AG08395 (cell line): ENCODE results near the gene MCHR1.
"Not testable (repeated sequence)": the region's sequence is repeated elsewhere in the genome, so short reads cannot be mapped to it uniquely, and the experiment has no call there.

Experiments used
- DNase-seq: peaks from one replicate; pipeline ENCODE4 v3.0.0; 2012; ENCODE audit warnings: mixed read lengths, low spot score

Gene MCHR1

DNA sequence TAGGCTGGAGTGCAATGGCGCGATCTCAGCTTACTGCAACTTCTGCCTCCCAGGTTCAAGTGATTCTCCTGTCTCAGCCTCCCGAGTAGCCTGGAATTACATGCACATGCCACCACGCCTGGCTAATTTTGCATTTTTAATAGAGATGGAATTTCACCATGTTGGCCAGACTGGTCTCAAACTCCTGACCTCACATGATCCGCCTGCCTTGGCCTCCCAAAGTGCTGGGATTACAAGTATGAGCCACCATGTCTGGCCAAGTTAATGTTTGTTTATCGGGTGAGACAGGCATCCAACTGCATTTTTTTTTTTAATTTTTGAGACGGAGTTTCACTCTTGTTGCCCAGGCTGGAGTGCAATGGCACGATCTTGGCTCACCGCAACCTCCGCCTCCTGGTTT, 22.6 kb upstream of the MCHR1 start:
- not testable (repeated sequence) for DNase-seq

DNA sequence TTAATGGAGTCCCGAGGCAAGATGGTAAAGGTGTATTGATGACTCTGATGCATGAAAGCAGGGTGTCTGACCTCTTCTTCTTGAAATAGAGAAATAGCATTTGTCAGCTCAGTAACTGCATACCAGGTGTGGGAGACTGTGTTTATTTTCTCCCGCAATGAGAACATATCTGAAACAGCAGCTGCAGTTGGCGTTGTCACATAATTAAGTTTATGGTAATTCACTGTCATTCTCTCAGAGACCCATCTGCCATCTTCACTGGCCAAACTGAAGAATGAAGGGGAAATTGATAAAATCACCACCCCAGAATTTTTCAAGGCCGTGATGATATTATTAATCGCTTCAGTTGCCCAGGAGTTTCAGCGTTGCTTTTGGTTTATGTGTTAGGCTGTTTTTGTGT, 20.1 kb upstream of the MCHR1 start:
- no peak for DNase-seq

DNA sequence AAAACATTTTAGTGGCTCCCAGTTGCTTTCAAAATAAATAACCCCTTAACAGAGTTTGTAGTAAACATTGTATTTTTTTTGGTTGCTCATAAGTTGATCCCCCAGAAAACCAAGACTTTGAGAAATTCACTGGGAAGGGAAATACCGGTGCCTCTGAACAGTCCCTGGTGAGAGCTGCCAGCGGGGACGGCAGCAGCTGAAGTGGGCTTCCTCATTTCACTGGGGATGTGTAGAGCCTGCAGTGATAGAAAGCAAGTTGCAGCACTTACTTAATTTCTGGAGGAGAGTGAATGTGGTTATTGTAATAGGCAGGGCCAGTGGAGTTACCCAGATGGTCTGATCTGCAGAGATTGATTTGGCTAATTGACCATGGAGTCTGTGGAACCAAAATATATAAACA, 18.6 kb upstream of the MCHR1 start:
- DNase-seq: no peak

DNA sequence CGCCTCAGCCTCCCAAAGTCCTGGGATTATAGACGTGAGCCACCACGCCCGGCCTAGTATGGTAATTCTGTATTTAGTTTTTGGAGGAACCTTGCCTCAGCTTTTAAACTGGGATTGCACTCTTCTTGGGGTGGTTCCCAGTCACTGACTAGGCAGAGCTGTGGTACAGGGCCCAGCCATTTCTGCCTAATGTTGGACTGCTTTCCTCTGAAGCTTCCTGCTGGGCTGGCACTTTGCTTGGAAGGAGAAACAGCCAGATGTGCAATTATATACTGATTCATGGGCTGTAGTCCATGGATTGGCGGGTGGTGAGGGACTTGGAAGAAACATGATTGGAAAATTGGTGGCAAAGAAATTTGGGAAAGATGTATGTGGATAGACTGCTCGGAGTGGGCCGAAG, 17.6 kb upstream of the MCHR1 start:
- no peak for DNase-seq

DNA sequence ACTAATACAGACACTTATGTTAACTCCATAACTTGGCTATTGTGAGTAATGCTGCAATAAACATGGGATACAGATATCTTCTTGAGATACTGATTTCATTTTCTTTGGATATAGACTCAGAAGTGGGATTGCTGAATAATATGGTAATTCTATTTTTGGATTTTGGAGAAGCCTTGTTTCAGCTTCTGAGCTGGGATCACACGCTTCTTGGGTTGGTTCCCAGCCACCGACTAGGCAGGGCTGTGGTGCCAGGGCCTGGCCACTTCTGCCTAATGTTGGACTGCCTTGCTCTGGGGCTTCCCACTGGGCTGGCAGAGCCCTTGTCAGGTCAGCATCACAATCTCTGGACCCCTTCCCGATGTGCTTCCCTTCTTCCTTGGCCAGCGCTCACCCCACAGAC, 14.0 kb upstream of the MCHR1 start:
- DNase-seq: peak; percentile 62

DNA sequence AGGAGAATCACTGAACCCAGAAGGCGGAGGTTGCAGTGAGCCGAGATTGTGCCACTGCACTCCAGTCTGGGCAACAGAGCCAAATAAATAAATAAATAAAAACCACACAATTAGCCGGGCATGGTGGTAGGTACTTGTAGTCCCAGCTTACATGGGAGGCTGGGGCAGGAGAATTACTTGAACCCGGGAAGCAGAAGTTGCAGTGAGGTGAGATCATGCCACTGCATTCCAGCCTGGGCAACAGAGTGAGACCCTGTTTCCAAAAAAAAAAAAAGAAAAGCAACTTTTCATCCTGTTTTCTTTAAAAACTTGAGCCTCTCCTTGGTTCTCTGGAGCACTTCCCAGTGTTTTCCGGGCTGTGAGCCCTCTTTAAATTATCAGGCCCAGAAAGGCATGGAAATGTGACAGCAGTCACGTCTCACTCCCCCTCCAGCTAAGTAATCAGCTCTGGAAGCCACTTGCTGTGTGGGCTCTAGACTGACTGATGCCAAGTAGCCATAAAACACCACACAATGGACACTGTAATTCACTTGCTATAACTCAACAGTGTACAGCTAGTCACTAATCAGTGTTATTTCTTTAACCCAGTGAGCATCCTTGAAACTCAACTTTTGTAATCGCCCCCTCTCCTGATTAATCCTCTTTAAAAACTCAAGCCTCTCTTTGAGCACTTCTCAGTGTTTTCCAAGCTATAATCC, 13.0 kb upstream of the MCHR1 start:
- DNase-seq: peak; percentile 35

DNA sequence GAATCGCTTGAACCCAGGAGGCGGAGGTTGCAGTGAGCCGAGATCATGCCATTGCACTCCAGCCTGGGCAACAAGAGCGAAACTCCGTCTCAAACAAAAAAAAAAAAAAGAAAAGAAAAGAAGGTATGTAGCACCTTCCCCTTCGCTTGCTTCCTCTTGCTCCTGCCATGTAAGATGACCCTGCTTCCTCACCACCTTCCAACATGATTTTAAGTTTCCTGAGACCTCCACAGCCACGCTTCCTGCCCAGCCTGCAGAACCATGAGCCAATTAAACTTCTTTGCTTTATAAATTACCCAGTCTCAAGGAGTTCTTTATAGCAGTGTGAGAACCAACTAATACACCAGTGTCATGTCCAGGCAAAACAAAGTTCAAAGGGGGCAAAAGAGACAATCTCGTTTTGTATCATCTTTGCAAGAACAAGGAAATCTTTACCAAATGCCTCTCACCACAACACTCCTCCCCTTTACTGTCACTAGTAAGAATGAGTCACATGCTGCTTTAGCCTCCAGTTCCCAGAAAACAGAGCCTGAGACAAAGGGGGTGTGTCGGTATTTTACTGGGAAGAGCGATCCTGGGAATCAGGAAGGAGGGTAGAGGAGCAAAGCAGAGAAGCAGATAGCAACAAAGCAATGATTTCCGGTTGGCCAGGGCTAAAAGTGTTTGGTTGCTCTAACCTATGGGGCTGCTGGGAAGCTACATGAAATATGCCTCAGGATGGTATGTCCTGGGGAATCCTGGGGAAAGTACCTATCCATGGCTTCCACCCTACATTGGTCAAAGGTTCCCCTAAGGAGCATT, 10.5 kb upstream of the MCHR1 start:
- DNase-seq: peak; percentile 80

DNA sequence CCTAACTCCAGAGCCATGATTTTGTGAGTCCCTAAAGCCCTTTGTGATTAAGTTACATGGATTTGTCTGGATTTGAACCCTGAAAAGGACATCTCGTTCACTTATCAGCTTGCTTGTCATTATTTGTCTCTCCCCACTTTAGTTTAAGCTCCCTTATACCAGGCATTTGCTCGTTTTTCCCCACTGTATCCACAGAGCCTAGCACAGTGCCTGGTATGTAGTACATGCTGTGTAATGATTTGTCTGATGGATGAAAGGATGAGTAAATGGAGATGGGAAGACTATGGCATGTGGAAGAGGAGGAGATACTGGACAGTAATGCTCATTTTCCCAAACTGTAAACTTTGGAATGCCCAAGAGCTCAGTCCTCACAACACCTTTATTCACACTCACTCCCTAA, 9.2 kb upstream of the MCHR1 start:
- DNase-seq: no peak

DNA sequence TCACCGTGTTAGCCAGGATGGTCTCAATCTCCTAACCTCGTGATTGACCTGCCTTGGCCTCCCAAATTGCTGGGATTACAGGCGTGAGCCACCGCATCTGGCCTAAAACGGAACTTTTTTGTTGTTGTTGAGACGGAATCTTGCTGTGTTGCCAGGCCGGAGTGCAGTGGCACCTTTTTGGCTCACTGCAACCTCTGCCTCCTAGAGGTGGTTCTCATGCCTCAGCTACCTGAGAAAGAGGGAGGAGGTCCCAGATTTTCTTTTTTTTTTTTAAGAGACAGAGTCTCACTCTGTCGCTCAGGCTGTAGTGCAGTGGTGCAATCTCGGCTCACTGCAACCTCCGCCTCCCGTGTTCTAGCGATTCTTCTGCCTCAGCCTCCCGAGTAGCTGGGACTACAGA, 7.9 kb upstream of the MCHR1 start:
- no peak for DNase-seq

DNA sequence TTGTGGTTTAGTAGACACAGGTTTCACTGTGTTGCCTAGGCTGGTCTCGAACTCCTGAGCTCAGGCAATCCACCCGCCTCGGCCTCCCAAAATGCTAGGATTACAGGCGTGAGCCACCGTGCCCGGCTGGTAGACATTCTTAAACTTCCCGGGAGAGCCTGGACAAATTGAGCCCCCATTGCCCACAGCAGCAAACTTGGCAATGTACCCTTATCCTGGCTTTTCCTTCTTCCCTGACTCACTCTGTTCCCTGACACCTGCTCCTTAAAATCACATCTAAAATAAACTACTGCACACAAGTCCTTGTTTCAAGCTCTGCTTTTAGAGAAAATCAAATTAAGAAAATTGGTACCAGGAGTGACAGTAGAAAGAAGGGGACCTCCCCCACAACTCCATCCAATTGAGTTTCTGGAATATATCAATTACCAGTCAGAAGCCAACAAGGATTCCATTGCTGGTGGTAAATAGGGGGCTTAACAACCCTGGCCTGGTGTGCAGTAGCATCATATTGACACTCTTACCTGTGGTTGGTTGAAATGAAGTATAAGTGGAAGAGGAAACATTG, 7.4 kb upstream of the MCHR1 start:
- DNase-seq: no peak

DNA sequence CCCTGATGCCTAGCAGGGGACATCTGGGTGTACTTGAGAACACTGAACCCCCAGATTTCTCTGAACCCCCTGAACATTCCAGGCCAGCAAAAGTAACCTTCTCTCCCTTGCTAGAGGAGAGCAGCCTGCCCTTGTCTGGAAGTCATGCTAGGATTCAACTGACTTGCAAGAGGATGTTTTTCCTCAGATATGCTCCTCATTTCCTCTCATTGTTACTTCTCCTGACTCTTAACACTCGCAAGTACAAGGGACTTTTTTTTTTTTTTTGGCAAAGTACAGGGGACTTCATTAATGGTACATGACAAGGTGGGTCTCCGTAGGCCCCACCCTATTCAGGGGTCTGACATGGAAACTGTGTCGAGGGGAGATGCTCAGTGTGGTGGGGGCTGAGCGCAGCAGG, 6.3 kb upstream of the MCHR1 start:
- DNase-seq: no peak

DNA sequence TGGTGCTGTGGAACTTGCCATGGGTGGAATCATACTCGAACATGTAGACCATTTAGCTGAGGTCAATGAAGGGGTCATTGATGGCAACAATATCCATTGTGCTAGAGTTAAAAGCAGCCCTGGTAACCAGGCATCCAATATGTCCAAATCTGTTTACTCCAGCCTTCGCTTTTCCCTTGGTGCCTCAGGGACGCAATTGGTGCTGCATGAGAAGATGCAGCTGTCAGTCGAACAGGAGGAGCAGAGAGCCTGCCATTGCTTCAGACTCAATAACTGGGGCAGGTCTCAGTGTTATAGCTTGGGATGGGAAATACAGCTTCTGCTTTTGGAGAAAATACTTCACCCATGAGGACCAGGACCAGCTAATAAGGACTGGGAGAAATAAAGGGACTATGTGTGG, 5.0 kb upstream of the MCHR1 start:
- DNase-seq: no peak

DNA sequence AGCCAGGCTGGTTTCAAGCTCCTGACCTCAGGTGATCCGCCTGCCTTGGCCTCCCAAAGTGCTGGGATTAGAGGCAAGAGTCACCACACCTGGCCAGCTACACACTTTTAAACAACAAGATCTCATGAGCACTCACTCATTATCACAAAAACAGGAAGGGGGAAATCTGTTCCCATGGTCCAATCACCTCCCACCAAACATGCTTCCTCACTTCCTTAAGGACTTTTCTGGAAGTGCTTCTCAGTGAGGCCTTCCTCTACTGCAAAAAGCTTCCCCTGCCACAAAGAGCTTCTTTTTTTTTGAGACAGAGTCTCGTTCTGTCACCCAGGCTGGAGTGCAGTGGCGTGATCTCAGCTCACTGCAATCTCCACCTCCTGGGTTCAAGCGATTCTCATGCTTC, 3.1 kb upstream of the MCHR1 start:
- not testable (repeated sequence) for DNase-seq

DNA sequence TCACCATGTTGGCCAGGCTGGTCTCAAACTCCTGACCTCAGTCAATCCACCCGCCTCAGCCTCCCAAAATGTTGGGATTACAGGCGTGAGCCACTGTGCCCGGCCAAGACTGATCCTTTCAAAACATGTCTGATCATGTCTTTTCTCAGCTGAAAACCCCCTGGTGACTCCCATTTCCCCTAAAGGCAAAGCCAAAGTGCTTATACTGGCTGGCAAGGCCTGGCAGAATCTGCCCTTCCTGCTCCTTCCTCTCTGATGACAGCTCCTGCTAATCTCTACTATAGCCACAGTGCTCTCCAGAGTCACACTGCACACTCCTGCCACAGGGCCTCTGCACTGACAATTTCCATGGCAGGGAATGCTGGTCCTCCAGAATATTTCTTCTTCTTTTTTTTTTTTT, 2.6 kb upstream of the MCHR1 start:
- DNase-seq: no peak

DNA sequence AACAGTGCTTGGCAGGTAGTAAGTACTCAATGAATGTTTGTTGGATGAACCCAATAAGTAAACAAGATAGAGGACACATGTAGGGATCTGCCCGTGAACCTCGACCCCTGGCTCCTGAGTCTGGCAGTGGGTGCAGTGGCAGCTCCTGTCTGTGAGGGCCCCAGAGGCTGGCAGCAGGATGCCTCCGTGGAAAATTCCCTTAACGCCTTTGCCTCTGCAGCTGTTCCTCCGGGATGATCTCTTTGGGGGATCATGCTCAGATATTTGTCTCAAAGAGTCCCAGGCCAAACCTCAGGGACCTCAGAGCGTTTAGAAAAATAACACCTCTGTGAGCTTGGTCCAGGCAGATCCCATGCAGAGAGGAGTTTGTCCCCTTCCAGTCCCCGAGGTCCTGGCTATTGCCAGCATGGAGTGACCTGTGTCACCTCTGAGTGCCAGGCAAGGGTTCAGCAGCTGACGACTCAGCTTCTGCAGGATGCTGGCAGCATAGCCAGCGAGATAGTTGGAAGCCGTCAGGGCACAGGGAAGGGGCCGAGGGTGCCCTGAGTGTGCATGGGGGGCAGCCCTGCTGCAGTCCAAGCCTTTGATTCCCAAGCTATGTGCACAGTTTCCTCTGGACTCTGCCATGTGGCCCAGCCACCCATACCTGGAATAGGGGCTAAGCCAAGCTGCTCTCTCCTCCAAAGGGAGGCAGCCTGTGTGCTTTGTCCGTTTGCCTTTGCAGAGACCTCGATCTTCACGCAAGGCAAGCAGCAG, 613 bp upstream of the MCHR1 start:
- no peak for DNase-seq

DNA sequence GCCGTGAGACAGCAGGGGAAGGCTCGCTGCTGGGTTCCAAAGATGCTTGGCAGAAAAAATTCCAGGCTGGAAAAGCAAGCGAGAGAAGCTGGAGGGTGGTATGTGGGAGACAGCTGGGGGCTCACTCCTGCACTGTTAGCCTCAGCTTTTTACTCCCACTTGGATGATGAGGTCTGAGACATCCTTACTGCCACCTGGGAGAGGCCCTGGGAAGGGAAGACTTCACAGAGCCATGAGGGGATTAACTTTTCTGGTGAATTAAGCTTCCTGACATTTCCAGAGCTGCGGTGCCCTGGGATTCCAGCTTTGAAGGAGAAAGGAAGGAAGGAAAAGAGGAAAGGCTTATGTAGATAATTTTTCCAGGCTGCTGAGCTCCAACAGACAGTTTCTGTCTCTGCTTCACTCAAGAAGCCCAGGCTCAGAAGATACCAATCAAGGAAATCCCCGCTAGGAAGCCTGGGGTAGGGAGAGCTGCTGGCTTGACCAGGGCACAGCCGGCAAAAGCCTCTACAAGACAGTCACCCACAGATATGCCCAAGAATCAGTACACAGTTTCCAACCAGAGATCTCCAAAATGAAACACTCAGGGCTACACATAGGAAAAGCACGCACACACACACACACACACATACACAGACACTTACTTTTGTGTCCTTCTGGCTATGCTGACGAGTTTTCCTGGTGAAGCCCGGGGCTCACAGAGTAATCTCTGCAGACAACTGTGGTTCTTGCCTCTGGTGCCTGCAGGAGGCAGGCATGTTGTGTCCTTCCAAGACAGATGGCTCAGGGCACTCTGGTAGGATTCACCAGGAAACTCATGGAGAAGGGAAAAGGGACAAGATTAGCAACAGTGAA, 907 bp downstream of the MCHR1 start:
- DNase-seq: peak; percentile 21

DNA sequence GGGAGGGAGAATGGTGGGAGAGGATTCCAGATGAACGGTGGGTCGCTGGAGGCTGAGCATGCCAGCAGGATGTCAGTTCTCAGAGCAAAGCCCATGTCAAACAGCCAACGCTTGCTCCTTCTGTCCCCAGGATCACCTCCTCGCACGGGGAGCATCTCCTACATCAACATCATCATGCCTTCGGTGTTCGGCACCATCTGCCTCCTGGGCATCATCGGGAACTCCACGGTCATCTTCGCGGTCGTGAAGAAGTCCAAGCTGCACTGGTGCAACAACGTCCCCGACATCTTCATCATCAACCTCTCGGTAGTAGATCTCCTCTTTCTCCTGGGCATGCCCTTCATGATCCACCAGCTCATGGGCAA, 1.5 kb downstream of the MCHR1 start:
- DNase-seq: no peak

DNA sequence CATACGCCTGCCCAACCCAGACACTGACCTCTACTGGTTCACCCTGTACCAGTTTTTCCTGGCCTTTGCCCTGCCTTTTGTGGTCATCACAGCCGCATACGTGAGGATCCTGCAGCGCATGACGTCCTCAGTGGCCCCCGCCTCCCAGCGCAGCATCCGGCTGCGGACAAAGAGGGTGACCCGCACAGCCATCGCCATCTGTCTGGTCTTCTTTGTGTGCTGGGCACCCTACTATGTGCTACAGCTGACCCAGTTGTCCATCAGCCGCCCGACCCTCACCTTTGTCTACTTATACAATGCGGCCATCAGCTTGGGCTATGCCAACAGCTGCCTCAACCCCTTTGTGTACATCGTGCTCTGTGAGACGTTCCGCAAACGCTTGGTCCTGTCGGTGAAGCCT, 2.2 kb downstream of the MCHR1 start:
- DNase-seq: no peak

DNA sequence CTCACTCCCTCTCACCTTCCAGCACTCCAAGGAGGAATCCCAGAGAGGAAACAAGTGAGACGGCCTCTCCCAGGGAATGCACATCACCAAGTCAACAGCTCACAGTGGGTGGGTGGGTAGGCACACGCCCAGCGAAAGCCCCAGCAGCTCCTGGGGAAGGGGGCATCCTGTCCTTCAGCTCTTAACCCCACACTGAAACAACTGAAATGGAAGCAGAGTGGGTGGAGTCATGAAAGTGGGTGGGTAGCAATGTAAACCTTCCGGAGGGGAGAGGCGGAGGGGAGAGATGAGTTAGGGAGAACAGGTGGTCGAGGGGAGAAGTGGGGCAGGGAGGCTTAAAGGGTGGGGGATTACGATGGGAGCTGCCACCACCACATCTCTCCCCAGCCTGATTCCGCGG, 5.4 kb downstream of the MCHR1 start:
- DNase-seq: no peak

DNA sequence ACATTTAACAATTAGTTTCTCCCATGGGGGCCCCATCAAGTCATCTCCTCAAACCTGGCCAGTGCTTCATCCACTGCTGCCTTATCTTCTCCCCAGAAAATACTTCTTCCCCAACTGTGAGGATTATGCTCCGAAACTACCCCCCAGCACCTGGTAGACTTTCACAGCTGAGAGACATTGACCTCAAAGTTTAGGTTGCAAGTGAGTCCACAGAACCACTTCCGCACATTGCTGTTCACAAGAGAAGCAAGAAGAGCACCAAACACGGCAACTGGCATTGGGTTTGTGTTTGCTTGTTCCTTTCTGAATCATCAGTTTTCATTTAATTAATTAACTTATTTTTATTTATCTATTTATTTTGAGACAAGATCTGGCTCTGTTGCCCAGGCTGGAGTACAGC, 6.1 kb downstream of the MCHR1 start:
- DNase-seq: no peak

DNA sequence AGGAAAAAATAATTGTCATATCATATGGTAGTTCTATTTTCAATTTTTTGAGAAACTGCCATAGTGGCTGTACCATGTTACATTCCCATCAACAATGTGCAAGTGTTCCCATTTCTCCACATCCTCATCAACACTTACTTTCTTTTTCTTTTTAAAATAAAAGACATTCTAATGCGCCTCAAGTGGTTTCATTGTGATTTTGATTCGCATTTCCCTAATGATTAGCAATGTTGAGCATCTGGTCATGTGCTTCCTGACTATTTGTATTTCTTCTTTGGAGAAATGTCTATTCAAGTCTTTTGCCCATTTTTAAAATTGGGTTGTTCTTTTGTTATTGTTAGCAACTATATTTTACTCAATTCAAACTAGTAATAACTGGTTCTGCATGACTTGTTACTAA, 8.4 kb downstream of the MCHR1 start:
- no peak for DNase-seq

DNA sequence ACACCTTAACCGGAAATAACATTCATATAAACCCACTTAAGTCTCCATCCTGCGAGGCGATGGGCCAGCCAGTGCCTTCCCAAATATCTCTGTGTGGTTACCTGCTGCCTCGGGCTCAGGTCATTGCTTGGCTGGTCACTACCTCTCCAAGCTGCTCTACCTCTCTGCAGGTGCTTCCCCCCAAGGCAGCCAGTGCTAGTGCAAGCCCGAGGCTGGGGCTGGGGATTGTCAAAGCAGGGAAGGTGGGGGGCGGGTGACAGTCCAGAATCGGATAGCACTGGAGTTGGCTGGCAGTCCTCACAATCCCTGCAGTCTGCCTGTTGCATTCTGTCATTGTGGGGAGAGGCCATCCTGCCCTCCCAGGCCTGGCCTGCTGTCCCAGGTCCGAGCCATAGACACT, 11.1 kb downstream of the MCHR1 start:
- no peak for DNase-seq
